NCI-H1417 treated with DMSO at 0.1 percent for 48 hours (cell line): ENCODE data around the gene ALDH3B1.

ENCODE experiments used
- DNase-seq: peaks from one replicate; lab custom pipeline; 2025; lab: John Stamatoyannopoulos, UW

ALDH3B1 gene

GRCh38 chr11:67997475-67997921, 12.6 kb upstream of the ALDH3B1 start:
- no peak for DNase-seq

GRCh38 chr11:67998150-67999045, 11.7 kb upstream of the ALDH3B1 start:
- DNase-seq = no peak

GRCh38 chr11:67999201-67999629, 10.9 kb upstream of the ALDH3B1 start:
- no peak for DNase-seq

GRCh38 chr11:67999704-68000103, 10.4 kb upstream of the ALDH3B1 start:
- DNase-seq = no peak

GRCh38 chr11:68002575-68002937, 7.6 kb upstream of the ALDH3B1 start:
- no peak for DNase-seq

- no peak for DNase-seq
Observed at GRCh38 chr11:68002938-68003845, 6.9 kb upstream of the ALDH3B1 start.

GRCh38 chr11:68003846-68004550, 6.1 kb upstream of the ALDH3B1 start, which contains the start of gene UNC93B1:
Gene UNC93B1, minus strand, starts transcription at chr11:68004097. Its CDS starts 54 bp downstream, at chr11:68004043.
- DNase-seq = no peak

- DNase-seq = no peak
Observed at GRCh38 chr11:68004551-68005335, 5.4 kb upstream of the ALDH3B1 start.

- DNase-seq = no peak
Observed at GRCh38 chr11:68006606-68007166, 3.4 kb upstream of the ALDH3B1 start.

- DNase-seq = no peak
Observed at GRCh38 chr11:68007498-68008380, 2.4 kb upstream of the ALDH3B1 start.

- no peak for DNase-seq
Observed at GRCh38 chr11:68008381-68009337, 1.5 kb upstream of the ALDH3B1 start.

GRCh38 chr11:68009391-68010089, 587 bp upstream of the ALDH3B1 start:
- DNase-seq = no peak

GRCh38 chr11:68011051-68011943, 1.2 kb downstream of the ALDH3B1 start:
- DNase-seq = no peak

GRCh38 chr11:68012044-68012842, 2.1 kb downstream of the ALDH3B1 start:
- DNase-seq = no peak

- DNase-seq = no peak
Observed at GRCh38 chr11:68012843-68013610, 2.9 kb downstream of the ALDH3B1 start.
